ENCODE measurements around the gene SMIM14.
"Not testable (repeated sequence)": the region's sequence is repeated elsewhere in the genome, so short reads cannot be mapped to it uniquely, and the experiment has no call there.

The SMIM14 gene

DNA sequence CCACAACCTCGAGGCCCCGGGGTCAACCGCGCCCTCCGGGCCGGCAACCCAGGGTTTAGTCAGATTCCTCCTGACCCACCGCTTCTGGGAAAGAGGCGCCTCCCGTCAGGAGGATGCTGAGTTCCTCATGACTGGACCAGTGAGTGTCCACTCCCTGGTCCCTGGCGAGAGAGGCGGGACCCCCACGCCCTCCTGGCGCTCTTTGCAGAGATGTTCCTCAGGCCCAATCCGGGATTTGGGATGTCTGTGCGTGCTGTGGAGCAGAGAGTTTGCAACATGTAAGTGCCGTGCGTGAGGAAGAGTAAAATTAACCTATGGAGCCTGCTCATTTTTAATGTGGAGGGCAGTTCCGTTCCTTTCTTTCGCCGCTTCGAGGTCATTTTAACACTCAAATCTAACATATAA lies 110.6 kb downstream of the SMIM14 start:
- DNase-seq = no peak

- peak; percentile 95 for DNase-seq
Measured at GRCh38 chr4:39527296-39528060, 111.2 kb downstream of the SMIM14 start, which contains the start of gene UGDH. UGDH (minus strand) TSS chr4:39527439; CDS start chr4:39521512, 5,927 bp downstream.

DNA sequence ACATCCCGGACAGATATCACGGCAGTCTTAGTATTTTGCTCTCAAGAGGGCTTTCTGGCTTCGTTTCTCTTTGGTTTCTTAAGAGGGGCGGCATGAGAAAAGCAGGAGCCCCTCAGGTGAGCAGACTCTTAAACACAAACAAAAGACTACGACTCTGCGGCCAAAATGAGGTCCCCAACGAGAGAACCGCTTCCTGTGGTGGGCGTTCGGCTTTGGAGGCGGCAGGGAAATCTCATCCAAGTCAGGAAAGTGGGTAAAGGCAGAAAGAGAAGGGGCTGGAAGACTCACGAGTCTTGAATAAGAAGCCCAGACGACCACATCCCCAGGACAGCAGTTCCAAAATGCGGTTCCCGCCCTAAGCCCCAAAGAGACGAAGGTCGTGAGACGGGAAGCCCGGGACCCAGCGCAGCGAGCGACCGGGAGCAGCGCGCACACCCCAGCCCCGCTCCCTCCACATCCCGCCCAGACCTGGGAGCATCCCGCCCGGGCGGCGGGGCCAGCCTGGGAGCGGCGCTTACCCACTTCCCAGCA lies 111.8 kb downstream of the SMIM14 start:
- peak; percentile 26 for DNase-seq

- no peak for DNase-seq
Measured at GRCh38 chr4:39525822-39526690, 112.6 kb downstream of the SMIM14 start.

DNA sequence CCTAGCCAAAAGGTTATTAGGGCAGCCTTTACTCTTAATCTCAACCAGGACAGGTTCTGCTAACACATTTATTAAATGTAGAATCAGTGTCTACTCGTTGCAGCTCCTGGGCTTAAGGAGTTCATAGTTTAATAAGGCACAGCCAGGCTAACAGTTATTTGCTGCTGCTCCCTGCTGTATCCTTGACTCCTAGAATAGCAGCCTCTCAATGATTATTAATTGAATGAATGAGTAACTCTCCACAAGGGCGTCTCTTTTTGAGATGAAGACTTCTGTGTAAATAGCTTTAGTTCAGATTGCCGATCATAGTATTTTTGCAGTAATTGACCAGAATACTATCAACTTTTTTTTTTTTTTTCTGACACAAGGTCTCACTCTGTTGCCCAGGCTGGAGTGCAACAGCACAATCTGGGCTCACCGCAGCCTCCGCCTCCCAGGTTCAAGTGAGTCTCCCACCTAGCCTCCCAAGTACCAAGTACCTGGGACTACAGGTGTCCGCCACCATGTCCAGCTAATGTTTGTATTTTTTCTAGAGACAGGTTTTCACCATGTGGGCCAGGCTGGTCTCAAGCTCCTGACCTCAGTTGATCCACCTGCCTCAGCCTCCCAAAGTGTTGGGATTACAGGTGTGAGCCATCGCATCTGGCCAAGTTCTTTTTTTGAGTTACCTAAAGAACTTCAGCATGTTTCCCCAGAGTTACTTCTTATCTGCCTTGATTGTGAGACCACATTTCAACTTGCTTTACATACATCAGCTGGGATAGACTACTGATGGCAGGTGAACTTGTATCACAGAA lies 114.3 kb downstream of the SMIM14 start:
- DNase-seq = no peak

DNA sequence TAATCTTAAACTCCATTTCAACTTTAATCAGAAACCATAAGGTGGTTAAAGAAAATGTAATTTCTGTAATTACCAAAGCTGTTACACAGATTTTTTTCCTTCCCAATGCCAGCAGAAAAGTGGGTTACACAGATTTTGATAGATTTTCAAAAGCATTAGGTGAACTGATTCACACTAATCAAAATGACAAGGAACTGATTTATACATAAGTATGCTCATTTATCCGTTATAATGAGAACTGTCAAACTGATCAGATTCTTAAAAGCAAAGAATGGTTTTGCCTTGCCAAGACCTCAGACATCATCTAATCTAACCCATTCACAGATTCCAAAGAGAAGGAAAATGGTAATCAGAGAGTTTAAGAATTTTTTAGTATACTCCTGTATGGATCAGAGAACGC lies 116.6 kb downstream of the SMIM14 start:
- no peak for DNase-seq

DNA sequence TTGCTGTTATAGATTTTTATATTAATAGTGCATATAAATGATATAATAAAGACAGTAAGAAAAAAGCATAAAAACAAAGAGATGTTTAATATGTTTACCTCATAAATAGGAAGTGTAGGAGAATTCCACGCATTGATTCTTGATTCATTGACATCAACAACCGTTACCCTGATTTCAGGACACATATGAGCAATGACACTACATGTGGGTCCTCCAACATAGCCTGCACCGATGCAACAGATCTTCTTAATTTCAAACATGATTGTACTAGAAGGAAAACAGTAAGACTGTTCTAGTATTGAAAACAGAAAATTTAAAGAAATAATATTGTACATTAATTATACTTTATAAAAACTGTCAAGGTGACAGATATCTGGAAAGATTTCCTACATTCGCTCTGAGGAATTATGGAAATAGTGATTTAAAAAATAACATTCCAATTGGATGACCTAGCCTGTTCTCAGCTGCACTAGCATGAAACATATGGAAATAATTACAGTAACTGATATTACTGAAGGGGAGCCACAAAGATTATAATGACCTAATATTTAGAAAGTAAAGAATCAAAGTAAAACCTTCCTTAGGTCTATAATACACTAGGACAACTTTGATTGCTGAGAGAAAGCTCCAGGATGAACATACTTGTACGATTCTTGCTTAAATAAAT lies 117.3 kb downstream of the SMIM14 start:
- no peak for DNase-seq

DNA sequence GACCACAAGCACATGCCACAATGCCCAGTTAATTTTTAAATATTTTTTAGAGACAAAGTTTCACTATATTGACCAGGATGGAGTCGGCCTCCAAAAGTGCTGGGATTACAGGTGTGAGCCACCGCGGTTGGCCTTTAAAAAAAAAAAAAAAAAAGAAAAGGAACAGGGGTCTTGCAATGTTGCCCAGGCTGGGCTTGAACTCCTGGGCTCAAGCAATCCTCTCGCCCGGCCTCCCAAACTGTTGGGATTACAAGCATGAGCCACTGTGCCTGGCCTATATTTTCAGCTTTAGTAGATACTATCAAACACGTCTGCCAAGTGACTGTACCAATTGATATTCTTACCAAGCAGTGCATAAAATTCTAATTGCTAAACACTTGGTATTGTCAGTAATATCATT lies 120.2 kb downstream of the SMIM14 start:
- DNase-seq = no peak

DNA sequence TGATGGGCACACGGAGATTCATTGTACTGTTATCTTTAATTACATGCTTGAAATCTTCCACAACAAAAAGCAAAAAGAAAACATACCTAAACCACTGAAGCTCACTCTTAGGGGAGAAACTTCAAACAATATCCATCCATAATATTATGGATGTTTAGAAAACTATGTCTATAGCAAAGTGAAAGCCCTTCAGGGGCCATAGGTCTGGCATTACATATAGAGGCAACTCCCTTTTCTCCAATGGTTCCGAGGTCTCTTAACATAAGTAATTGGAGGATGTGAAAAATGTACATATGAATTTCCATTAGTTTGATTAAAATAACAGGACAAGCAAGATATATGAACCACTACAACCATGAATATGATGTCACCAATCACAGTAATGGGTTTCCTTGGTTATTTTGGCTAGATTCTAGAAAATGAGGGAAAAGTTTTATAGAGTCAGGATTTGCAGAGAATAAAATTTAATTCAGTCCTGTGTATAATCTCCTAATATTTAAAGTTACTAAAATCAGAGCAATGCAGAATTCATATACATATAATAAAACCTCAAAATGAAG lies 122.2 kb downstream of the SMIM14 start:
- DNase-seq = no peak

GRCh38 chr4:39515669-39516401 lies 122.8 kb downstream of the SMIM14 start:
- not testable (repeated sequence) for DNase-seq

GRCh38 chr4:39514888-39515401 lies 123.7 kb downstream of the SMIM14 start:
- no peak for DNase-seq

- DNase-seq = not testable (repeated sequence)
Measured at GRCh38 chr4:39514266-39514665, 124.4 kb downstream of the SMIM14 start.

DNA sequence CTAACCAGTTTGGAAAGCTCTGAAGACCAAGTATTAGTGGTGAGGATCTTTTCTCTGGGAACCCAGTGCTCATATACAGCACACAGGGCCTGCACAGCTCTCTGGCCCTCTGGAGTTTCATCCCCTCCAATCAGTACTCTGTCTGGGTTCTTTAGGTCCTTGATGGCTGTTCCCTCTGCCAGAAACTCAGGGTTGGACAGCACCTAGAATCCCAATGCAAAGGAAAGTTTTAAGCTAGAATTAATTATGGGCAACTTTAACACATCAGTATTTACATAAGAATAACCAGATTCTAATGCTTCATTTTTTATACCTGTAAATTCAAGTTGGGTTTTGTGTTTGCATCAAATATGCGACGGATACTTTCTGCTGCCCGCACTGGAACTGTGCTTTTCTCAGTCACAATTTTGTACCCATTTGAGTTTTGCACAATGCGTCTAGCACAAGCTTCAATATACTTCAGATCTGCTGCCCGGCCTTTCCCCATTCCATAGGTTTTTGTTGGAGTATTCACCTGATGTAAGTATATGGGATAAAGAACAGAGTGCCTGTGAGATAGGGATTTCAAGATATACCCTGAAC lies 128.2 kb downstream of the SMIM14 start:
- no peak for DNase-seq

- no peak for DNase-seq
Measured at GRCh38 chr4:39505581-39505980, 133.1 kb downstream of the SMIM14 start.

- no peak for DNase-seq
Measured at GRCh38 chr4:39504538-39504937, 134.1 kb downstream of the SMIM14 start.

- not testable (repeated sequence) for DNase-seq
Measured at GRCh38 chr4:39502664-39503035, 136.0 kb downstream of the SMIM14 start.

DNA sequence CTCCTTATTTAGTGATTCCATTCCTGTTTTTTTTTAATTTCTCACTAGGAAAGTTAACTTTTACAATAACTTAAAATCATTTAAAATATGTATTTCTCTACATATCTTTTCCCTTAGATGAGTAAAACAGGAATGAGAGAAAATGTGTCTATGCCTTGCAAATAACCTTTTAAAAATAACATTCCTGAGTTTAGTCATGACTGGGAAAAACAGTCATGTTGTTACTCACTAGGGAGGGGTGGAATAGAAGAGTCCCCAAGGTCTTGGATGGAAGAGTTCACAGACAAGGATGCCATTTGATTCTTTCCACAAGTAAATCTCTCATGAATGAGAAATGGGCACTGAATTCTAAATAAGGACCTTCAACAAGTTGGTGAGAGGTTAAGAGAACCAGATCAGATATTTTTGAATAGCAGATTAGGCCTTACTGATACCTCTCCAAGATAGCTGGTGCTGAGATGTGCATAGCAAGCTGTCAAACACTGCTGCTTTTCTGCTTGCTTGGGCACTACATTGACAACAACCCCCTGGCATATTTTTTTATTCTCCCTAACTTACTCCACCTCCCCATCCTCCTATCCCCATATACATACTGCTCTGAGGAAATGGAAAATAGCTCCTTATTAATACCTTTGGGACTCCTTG lies 136.5 kb downstream of the SMIM14 start:
- no peak for DNase-seq

DNA sequence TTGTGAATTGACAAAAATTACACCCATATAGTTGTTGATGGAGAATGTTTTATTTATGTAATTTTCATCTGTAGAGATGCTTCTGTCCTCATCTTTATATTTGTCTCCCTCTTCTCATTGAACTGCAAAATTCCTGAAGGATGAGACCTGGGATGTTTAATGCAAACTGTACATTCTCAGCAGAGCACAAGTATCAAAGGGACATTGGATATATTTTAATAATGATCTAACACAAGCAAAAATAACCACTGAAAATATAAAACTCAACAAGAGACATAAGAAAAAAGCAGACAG lies 140.0 kb downstream of the SMIM14 start:
- DNase-seq = no peak

- DNase-seq = no peak
Measured at GRCh38 chr4:39497909-39498726, 140.5 kb downstream of the SMIM14 start.

Data from NCI-H1092 (cell line).